ENCODE data around the gene ZDHHC14.

ZDHHC14 gene

DNA sequence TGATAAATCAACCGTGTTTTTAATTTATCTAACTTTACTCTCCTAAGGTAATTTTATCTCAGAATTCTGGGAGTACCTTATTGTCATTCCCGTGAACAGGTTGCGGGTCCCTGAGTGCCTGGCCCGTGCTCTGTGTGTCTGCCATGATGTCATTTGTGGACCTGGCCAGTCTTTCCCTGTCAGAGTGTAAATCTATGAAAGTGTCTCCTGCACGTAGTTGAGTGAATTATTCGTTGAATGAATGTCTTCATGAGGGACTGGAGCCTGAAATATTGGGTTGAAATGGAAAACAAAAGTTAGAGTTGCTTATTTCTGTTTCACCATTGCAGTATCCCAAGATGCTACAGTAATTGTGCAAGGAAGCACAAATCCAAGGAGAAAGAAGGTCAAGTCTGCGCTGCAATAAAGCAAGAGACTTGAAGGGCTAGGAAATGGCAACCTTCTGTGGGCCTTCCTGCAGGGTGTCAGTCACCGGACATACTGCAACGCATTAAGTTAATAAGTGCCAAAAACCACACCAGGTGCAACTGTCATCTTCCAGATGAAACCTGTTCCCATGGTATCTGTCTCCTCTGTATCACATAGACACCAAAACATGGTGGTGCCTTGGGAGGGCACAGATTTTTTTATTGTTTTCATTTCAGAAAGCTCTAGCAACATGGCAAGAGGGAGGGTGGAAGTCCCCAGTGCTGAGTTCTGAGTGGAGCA is 135.5 kb downstream of the ZDHHC14 start:
- intact Hi-C loops (cut with DNase I; ENCODE audit: low total_unique reads) = no loop called here
- Histone ChIP-seq H3K36me3 (no peaks in the 10 kb centered on the region), H3K4me1 (peaks cover 0 to 7% (median 0%) of the 10 kb centered on the region in 4 donors), H3K4me3 (no peak overlapping the region), H3K9me3 (no peaks in the 10 kb centered on the region), H3K27ac (no peak overlapping the region), H3K27me3 (no peaks in the 10 kb centered on the region)
- TF ChIP-seq, protein P1, sequence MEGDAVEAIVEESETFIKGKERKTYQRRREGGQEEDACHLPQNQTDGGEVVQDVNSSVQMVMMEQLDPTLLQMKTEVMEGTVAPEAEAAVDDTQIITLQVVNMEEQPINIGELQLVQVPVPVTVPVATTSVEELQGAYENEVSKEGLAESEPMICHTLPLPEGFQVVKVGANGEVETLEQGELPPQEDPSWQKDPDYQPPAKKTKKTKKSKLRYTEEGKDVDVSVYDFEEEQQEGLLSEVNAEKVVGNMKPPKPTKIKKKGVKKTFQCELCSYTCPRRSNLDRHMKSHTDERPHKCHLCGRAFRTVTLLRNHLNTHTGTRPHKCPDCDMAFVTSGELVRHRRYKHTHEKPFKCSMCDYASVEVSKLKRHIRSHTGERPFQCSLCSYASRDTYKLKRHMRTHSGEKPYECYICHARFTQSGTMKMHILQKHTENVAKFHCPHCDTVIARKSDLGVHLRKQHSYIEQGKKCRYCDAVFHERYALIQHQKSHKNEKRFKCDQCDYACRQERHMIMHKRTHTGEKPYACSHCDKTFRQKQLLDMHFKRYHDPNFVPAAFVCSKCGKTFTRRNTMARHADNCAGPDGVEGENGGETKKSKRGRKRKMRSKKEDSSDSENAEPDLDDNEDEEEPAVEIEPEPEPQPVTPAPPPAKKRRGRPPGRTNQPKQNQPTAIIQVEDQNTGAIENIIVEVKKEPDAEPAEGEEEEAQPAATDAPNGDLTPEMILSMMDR (IDR thresholded peaks at IDR 0.05) = no peak
- no peak for DNase-seq

DNA sequence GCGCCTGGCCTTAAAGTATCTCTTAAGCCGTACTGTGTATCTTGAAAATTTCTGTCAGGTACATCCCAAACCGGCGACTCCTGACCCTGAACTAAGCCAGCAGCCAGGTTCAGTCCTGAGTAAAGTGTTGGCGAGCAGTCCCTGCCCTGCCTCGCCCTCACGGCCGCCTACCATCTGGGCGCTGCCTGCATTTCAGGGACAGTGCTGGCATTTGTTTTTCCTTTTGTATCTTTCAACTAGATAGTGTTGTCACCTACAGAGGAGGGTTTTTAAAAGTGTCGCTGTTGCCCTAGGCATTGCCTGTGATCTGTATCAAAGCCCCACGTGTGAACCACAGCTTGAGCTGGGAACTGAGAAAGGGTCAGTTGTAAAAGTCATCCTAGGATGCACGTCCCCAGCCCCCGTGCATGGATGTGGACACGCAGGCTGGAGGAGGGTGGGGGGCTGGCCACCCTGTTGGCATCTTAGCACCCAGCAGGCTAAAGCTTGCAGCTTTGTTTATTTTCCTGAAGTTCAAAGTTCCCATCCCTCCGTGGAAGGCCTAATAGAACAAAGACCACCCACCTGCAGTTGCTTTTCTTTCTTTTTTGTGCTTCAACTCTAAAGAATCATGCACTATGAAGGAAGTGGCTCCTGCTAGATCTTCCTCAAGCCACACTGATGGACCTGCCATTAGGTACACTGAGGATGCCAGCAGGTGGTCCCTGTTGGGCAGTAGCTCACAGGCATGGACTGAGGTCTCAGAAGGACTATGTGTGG is 136.8 kb downstream of the ZDHHC14 start:
- no peak overlapping the region for H3K27ac ChIP-seq
- no peak overlapping the region for H3K4me3 ChIP-seq

DNA sequence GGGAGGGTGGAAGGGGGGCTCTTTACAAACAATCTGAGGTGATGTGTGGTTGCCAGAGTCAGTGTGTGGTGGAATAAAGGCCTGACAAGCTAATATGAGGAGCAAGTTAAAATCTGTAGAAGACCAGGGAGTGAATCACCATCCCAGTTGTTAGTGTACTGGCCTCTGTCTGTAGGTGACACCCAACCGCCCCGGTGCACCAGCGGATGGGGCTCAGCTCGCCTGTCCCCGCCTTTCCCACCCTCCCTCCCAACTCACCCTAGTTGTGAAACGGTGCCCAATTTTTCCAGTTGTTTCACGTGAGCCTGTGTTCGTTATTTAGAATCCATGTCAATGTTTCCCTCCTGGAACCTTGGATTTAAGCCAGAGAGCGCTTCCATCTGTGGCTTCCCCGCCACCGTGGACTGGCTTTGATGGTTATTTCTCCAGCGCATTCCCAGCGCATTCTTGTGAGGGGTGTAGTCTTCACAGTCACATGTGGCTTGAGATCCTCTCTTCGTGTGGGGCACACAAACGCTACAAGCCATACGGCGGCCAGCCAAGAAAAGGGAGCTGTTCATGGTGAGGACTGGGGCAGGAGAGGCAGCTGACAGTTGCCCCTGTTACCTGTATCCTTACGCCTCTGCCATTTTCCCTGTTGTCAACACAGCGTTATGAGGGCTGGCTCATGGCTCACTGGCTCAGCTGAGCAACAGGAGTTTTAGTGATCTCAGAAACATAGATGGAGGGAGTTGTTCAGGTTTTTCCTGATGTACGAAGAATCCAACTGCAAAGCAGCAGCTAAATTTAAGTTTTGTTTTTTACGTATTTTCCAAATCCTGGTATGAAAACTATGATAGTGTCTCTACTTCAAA is 137.6 kb downstream of the ZDHHC14 start:
- H3K27me3 ChIP-seq = no peaks in the 10 kb centered on the region
- H3K27ac ChIP-seq = no peak overlapping the region
- no peaks in the 10 kb centered on the region for H3K9me3 ChIP-seq
- intact Hi-C loops (cut with DNase I; ENCODE audit: low total_unique reads) = no loop called here
- H3K4me3 ChIP-seq = no peak overlapping the region
- no peaks in the 10 kb centered on the region for H3K36me3 ChIP-seq
- TF ChIP-seq, protein P1 (IDR thresholded peaks at IDR 0.05) = no peak
- peaks cover 0 to 7% (median 0%) of the 10 kb centered on the region in 4 donors for H3K4me1 ChIP-seq
- DNase-seq = no peak

More for the DNA sequence above, 136.8 kb downstream of the ZDHHC14 start:
- Histone ChIP-seq H3K9me3 (no peaks in the 10 kb centered on the region), H3K4me1 (peaks cover 0 to 7% (median 0%) of the 10 kb centered on the region in 4 donors), H3K27me3 (no peaks in the 10 kb centered on the region), H3K36me3 (no peaks in the 10 kb centered on the region)
- DNase-seq = no peak
- intact Hi-C loops (cut with DNase I; ENCODE audit: low total_unique reads) = no loop called here
- TF ChIP-seq, protein P1 (IDR thresholded peaks at IDR 0.05) = no peak

DNA sequence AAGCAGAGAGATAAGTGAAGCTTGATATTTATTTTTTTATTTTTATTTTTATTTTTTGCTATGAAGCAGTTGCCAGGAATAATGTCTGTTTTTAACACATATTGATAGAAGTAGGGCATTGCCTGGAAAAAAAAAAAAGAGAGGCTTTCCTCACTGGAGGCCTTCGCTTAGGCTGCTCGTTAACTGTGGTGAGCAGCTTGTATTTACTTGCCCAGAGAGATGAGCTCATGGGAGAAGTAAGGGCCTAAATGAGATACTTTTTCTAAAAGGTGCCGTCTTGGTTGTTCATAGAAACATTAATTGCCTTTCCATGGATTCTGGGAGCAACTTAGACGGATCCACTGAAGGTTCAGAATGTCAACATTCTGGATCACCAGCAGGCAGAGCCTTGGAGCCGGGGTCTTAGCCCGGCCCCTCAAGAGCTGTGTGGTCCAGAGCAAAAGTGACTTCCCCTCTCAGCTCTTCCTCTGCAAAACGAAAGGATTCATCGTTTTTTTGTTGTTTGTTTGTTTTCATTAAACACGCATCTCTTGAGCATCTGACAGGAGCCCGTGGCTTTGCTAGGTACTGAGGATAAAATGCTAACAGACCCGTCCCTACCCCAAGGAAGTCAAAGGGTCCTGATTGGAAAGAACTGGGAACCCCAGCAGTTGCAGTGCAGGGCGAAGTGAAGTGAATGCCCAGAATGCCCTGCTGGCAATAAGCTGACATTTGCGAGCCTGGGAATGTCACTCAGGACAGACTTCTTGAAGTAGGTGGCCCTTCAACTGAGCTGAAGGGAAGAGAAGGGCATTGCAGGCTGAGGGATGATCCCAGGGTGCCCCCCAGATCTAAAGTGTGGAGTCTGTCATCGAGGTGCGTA is 138.5 kb downstream of the ZDHHC14 start:
- intact Hi-C loops (cut with DNase I; ENCODE audit: low total_unique reads) = no loop called here
- Histone ChIP-seq H3K27me3 (no peaks in the 10 kb centered on the region), H3K27ac (no peak overlapping the region), H3K4me3 (no peak overlapping the region), H3K4me1 (peaks cover 0 to 7% (median 0%) of the 10 kb centered on the region in 4 donors), H3K9me3 (no peaks in the 10 kb centered on the region), H3K36me3 (no peaks in the 10 kb centered on the region)
- TF ChIP-seq, protein P1 (IDR thresholded peaks at IDR 0.05) = no peak
- DNase-seq = no peak

DNA sequence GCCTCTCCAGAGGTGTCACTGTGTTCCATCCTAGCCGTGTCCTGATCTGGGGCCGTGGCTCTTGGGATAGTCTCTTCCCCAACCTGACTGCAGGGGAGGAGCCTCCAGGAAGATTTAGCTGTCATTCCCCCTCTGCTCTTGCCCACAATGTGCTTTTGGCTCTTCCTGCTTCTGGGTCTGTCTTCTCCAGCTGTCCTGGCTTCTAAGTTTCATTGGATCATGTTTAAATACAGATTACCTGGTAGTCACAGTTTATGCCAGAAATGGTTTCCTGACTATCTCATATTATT is 139.1 kb downstream of the ZDHHC14 start:
- Histone ChIP-seq H3K4me3 (no peak overlapping the region), H3K36me3 (no peaks in the 10 kb centered on the region), H3K4me1 (peaks cover 0 to 2% (median 0%) of the 10 kb centered on the region in 4 donors), H3K27ac (no peak overlapping the region), H3K9me3 (no peaks in the 10 kb centered on the region), H3K27me3 (no peaks in the 10 kb centered on the region)
- DNase-seq = no peak
- intact Hi-C loops (cut with DNase I; ENCODE audit: low total_unique reads) = no loop called here
- TF ChIP-seq, protein P1 (IDR thresholded peaks at IDR 0.05) = no peak

Measured in tibial artery (tissue), 4 donors.